HepG2 (cell line): ENCODE data around the gene TXNRD3.

ENCODE experiments used
- NBN ChIP-seq: fragments of 450-650 bp; conservative IDR thresholded peaks from 2 replicates; pipeline ENCODE4 v1.6.1; 2017
- SP2 ChIP-seq: sonication (generic); formaldehyde crosslinking; IDR thresholded peaks from 2 replicates; pipeline ENCODE4 v1.5.1; 2020; ENCODE audit warnings: mild to moderate bottlenecking, missing genetic modification reagents
- SRSF1 ChIP-seq: fragments of 200-400 bp; formaldehyde crosslinking; optimal IDR thresholded peaks from 2 replicates; pipeline ENCODE3; 2017; ENCODE audit warnings: mild to moderate bottlenecking, low read depth, low read length, moderate library complexity
- TAF1 ChIP-seq: sonication (generic); formaldehyde crosslinking; IDR thresholded peaks from 2 replicates; pipeline ENCODE4 v1.4.0; 2020; ENCODE audit warnings: missing genetic modification reagents
- TBX3 ChIP-seq: fragments of 450-650 bp; IDR thresholded peaks from 2 replicates; pipeline ENCODE4 v1.6.1; 2017; ENCODE audit warnings: antibody characterized with exemption, mild to moderate bottlenecking, inconsistent platforms, borderline replicate concordance
- ZNF274 ChIP-seq: sonication (generic); formaldehyde crosslinking; IDR thresholded peaks from 2 replicates; pipeline ENCODE4 v1.5.1; 2020; ENCODE audit warnings: mild to moderate bottlenecking, missing genetic modification reagents
- ZNF766 ChIP-seq: sonication (generic); formaldehyde crosslinking; IDR thresholded peaks from 2 replicates; pipeline ENCODE4 v1.5.0; 2020; ENCODE audit warnings: missing genetic modification reagents, borderline replicate concordance
- TF ChIP-seq, protein P1 (sequence below): sonication (generic); formaldehyde crosslinking; IDR thresholded peaks from 2 replicates; pipeline ENCODE4 v1.5.1; 2020; ENCODE audit warnings: mild to moderate bottlenecking, missing genetic modification reagents, moderate library complexity
- TF ChIP-seq, protein P2 (sequence below): sonication (generic); formaldehyde crosslinking; IDR thresholded peaks from 2 replicates; pipeline ENCODE4 v1.4.0; 2020; ENCODE audit warnings: missing genetic modification reagents
- TF ChIP-seq, protein P3 (sequence below): sonication (generic); formaldehyde crosslinking; IDR thresholded peaks from 2 replicates; pipeline ENCODE4 v1.5.0; 2020; ENCODE audit warnings: mild to moderate bottlenecking, missing genetic modification reagents, moderate library complexity
- TF ChIP-seq, protein P4 (sequence below), 2 experiments: sonication (generic) in 1 of 2; formaldehyde crosslinking in 1 of 2; IDR thresholded peaks; 2 replicates each; pipeline versions ENCODE4 v1.5.1 to v1.6.1; 2011 to 2020; ENCODE audit warnings: borderline replicate concordance in 1 of 2, low read depth in 1 of 2, low read length in 1 of 2, mild to moderate bottlenecking in 1 of 2, missing genetic modification reagents in 1 of 2, moderate library complexity in 1 of 2

DNA sequence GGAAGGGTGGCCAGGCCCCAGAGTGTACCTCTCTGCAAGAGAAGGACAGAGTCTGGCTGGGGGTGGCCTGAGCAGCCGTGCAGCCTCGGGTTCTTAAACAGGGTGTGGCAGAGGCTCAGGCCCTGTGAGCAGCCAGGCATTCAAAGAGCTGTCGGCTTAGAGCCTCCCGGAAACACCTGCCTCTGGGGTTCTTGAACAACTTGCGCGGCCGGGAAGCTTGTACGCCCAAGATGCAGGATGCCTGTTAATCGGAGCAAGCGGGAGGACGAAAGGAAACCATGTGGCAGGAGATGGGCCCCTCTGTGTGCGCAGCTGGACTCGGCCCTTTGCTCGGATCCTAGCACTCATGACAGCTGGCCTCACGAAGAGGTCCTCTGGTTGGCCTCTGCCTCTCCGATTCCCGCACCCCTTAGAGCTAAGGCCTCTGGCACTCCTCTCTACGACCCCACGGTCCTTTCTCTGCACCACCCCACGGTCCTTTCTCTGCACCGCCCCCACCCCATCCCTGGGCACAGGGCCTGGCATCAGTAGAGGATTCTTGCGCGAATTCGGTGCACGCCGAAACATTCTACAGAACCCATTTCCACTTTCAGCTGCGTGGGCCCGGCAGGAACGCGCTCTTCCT, 23.9 kb upstream of the TXNRD3 start:
- no peak for TF ChIP-seq SRSF1
- no peak for TF ChIP-seq SP2 (CRISPR knock-in tag)
- TF ChIP-seq NBN: no peak
- TF ChIP-seq, protein P1, sequence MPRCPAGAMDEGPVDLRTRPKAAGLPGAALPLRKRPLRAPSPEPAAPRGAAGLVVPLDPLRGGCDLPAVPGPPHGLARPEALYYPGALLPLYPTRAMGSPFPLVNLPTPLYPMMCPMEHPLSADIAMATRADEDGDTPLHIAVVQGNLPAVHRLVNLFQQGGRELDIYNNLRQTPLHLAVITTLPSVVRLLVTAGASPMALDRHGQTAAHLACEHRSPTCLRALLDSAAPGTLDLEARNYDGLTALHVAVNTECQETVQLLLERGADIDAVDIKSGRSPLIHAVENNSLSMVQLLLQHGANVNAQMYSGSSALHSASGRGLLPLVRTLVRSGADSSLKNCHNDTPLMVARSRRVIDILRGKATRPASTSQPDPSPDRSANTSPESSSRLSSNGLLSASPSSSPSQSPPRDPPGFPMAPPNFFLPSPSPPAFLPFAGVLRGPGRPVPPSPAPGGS (CRISPR knock-in tag): no peak
- TF ChIP-seq, protein P2, sequence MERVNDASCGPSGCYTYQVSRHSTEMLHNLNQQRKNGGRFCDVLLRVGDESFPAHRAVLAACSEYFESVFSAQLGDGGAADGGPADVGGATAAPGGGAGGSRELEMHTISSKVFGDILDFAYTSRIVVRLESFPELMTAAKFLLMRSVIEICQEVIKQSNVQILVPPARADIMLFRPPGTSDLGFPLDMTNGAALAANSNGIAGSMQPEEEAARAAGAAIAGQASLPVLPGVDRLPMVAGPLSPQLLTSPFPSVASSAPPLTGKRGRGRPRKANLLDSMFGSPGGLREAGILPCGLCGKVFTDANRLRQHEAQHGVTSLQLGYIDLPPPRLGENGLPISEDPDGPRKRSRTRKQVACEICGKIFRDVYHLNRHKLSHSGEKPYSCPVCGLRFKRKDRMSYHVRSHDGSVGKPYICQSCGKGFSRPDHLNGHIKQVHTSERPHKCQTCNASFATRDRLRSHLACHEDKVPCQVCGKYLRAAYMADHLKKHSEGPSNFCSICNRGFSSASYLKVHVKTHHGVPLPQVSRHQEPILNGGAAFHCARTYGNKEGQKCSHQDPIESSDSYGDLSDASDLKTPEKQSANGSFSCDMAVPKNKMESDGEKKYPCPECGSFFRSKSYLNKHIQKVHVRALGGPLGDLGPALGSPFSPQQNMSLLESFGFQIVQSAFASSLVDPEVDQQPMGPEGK (CRISPR knock-in tag): no peak
- TF ChIP-seq, protein P3, sequence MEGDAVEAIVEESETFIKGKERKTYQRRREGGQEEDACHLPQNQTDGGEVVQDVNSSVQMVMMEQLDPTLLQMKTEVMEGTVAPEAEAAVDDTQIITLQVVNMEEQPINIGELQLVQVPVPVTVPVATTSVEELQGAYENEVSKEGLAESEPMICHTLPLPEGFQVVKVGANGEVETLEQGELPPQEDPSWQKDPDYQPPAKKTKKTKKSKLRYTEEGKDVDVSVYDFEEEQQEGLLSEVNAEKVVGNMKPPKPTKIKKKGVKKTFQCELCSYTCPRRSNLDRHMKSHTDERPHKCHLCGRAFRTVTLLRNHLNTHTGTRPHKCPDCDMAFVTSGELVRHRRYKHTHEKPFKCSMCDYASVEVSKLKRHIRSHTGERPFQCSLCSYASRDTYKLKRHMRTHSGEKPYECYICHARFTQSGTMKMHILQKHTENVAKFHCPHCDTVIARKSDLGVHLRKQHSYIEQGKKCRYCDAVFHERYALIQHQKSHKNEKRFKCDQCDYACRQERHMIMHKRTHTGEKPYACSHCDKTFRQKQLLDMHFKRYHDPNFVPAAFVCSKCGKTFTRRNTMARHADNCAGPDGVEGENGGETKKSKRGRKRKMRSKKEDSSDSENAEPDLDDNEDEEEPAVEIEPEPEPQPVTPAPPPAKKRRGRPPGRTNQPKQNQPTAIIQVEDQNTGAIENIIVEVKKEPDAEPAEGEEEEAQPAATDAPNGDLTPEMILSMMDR: no peak
- TF ChIP-seq ZNF766 (CRISPR knock-in tag): no peak
- no peak for TF ChIP-seq TAF1 (CRISPR knock-in tag)
- TF ChIP-seq TBX3: no peak
- TF ChIP-seq, protein P4, sequence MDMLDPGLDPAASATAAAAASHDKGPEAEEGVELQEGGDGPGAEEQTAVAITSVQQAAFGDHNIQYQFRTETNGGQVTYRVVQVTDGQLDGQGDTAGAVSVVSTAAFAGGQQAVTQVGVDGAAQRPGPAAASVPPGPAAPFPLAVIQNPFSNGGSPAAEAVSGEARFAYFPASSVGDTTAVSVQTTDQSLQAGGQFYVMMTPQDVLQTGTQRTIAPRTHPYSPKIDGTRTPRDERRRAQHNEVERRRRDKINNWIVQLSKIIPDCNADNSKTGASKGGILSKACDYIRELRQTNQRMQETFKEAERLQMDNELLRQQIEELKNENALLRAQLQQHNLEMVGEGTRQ (IDR thresholded peaks at IDR 0.05; ENCODE audit: low read depth, low read length): no peak
- TF ChIP-seq, protein P4 (CRISPR knock-in tag; IDR thresholded peaks at IDR 0.05; ENCODE audit: borderline replicate concordance): no peak
- TF ChIP-seq ZNF274 (CRISPR knock-in tag): no peak
